IMR-90 (cell line): ENCODE data around the gene FAHD1.

Source experiments
- BHLHE40 ChIP-seq: fragments of 150-350 bp; IDR thresholded peaks from 2 replicates; pipeline ENCODE4 v1.6.1; 2016; ENCODE audit warnings: mild to moderate bottlenecking, low read depth, low read length
- FOS ChIP-seq: fragments of 150-350 bp; IDR thresholded peaks from 2 replicates; pipeline ENCODE4 v1.6.1; 2016; ENCODE audit warnings: low read depth, low read length
- MAFK ChIP-seq: IDR thresholded peaks from 2 replicates; pipeline ENCODE4 v1.6.1; 2012; ENCODE audit warnings: low read depth, low read length, improper control_type of control experiment
- NFE2L2 ChIP-seq: fragments of 150-350 bp; IDR thresholded peaks from 2 replicates; pipeline ENCODE4 v1.6.1; 2016; ENCODE audit warnings: low read depth, mild to moderate bottlenecking, low read length
- POLR2A ChIP-seq: IDR thresholded peaks from 2 replicates; pipeline ENCODE4 v1.6.1; 2012; ENCODE audit warnings: mild to moderate bottlenecking, low read depth, low read length
- RAD21 ChIP-seq: IDR thresholded peaks from 2 replicates; pipeline ENCODE4 v1.6.1; 2012; ENCODE audit warnings: low read length, improper control_type of control experiment
- RCOR1 ChIP-seq: IDR thresholded peaks from 2 replicates; pipeline ENCODE4 v1.6.1; 2012; ENCODE audit warnings: mild to moderate bottlenecking, low read length, improper control_type of control experiment; ENCODE audit not compliant: insufficient replicate concordance
- RFX5 ChIP-seq: IDR thresholded peaks from 2 replicates; pipeline ENCODE4 v1.8.0; 2012; ENCODE audit warnings: low read depth, mild to moderate bottlenecking, low read length, moderate library complexity
- SMC3 ChIP-seq: fragments of 150-350 bp; IDR thresholded peaks from 2 replicates; pipeline ENCODE4 v1.6.1; 2016; ENCODE audit warnings: low read depth, mild to moderate bottlenecking, antibody characterized with exemption, low read length, moderate library complexity
- TF ChIP-seq, protein P1 (sequence below): conservative IDR thresholded peaks from 2 replicates; pipeline ENCODE4 v1.5.1; 2012; ENCODE audit warnings: mild to moderate bottlenecking, low read depth, low read length, improper control_type of control experiment
- TF ChIP-seq, protein P2 (sequence below): fragments of 150-350 bp; IDR thresholded peaks from 2 replicates; pipeline ENCODE4 v1.6.1; 2017; ENCODE audit warnings: mild to moderate bottlenecking, antibody characterized with exemption, low read length, low read depth

DNA sequence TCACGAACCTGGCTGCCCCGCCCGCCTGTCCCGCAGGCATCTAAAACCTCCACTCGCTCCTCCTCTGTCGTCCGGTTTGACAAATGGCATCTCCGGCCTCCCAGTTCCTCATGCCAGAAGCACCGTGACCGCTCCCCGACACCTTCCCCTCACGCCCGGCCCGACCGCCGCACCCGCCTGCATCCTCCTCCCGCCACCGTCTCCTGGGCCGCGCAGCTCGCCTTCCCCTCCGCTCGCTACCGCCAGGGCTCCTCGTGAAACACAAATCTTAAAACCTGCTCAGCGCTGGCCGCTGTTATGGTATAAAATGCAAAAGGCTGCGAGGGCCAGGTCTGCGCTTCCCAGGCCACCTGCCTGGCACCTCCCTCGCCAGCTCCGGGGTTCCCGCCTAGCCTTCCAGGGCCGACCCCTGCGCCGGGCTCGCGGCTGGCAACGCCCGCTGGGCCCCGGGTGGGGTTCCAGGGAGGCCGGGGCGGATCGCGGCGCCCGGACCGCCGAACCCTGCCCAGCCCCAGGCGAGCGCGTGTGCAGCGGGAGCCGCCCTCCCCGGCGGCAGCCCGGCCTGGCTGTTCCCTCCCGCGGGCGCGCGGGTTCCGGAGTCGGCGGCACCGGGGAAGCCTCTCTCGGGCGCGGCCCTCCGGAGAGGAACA, 45.1 kb upstream of the FAHD1 start:
- TF ChIP-seq, protein P1, sequence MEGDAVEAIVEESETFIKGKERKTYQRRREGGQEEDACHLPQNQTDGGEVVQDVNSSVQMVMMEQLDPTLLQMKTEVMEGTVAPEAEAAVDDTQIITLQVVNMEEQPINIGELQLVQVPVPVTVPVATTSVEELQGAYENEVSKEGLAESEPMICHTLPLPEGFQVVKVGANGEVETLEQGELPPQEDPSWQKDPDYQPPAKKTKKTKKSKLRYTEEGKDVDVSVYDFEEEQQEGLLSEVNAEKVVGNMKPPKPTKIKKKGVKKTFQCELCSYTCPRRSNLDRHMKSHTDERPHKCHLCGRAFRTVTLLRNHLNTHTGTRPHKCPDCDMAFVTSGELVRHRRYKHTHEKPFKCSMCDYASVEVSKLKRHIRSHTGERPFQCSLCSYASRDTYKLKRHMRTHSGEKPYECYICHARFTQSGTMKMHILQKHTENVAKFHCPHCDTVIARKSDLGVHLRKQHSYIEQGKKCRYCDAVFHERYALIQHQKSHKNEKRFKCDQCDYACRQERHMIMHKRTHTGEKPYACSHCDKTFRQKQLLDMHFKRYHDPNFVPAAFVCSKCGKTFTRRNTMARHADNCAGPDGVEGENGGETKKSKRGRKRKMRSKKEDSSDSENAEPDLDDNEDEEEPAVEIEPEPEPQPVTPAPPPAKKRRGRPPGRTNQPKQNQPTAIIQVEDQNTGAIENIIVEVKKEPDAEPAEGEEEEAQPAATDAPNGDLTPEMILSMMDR = 0 out of 2 replicates have a peak, but pooled peaks have one; percentile 5
- no peak; the same call in 1 of the 2 replicates for TF ChIP-seq POLR2A
- TF ChIP-seq RCOR1 = no peak
- no peak for TF ChIP-seq SMC3
- TF ChIP-seq FOS = no peak
- no peak for TF ChIP-seq NFE2L2
- no peak for TF ChIP-seq MAFK
- no peak for TF ChIP-seq BHLHE40
- no peak for TF ChIP-seq RAD21
- TF ChIP-seq RFX5 = no peak
- TF ChIP-seq, protein P2, sequence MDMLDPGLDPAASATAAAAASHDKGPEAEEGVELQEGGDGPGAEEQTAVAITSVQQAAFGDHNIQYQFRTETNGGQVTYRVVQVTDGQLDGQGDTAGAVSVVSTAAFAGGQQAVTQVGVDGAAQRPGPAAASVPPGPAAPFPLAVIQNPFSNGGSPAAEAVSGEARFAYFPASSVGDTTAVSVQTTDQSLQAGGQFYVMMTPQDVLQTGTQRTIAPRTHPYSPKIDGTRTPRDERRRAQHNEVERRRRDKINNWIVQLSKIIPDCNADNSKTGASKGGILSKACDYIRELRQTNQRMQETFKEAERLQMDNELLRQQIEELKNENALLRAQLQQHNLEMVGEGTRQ = no peak
